Liver (tissue), 9 donors: ENCODE data around the gene CFDP1. TPM values are rescaled to one million over a fixed set of nuclear protein-coding genes. Genes with fewer than 3 reads are reported as not detected.

Experiments
- DNase-seq: peaks from one replicate; pipeline ENCODE4 v3.0.0-alpha.2; 2017; ENCODE audit warnings: low spot score
- H3K27ac ChIP-seq, 2 donors: one replicate each; pipeline ENCODE4 v1.7.0; 2013; ENCODE audit warnings: inconsistent platforms in 2 of 2, low read length in 2 of 2, control low read depth in 1 of 2, low read depth in 1 of 2, mild to moderate bottlenecking in 1 of 2
- H3K27me3 ChIP-seq, 4 donors: one replicate each; pipeline versions ENCODE4 v1.6.1 to v1.7.0; 2013; ENCODE audit warnings: low read length in 3 of 4, inconsistent platforms in 1 of 4, mild to moderate bottlenecking in 1 of 4, moderate library complexity in 1 of 4; ENCODE audit not compliant: control insufficient read depth in 4 of 4, insufficient read depth in 4 of 4
- H3K36me3 ChIP-seq, 4 donors: one replicate each; pipeline versions ENCODE4 v1.6.1 to v1.7.0; 2013; ENCODE audit warnings: low read length in 3 of 4, mild to moderate bottlenecking in 3 of 4, low read depth in 1 of 4, moderate library complexity in 1 of 4; ENCODE audit not compliant: control insufficient read depth in 4 of 4, insufficient read depth in 3 of 4
- H3K4me1 ChIP-seq, 4 donors: one replicate each; pipeline versions ENCODE4 v1.6.1 to v1.7.0; 2013; ENCODE audit warnings: low read length in 3 of 4, mild to moderate bottlenecking in 3 of 4, moderate library complexity in 1 of 4; ENCODE audit not compliant: control insufficient read depth in 4 of 4, insufficient read depth in 4 of 4
- H3K4me3 ChIP-seq, 3 donors: one replicate each; pipeline versions ENCODE4 v1.6.1 to v1.7.0; 2013; ENCODE audit warnings: low read length in 3 of 3, control low read depth in 1 of 3, low read depth in 1 of 3, mild to moderate bottlenecking in 1 of 3
- H3K9ac ChIP-seq, 2 donors: one replicate each; pipeline ENCODE4 v1.7.0; 2013; ENCODE audit warnings: low read length in 2 of 2, mild to moderate bottlenecking in 2 of 2, moderate library complexity in 2 of 2, control low read depth in 1 of 2, low read depth in 1 of 2
- H3K9me3 ChIP-seq, 4 donors: one replicate each; pipeline versions ENCODE4 v1.6.1 to v1.7.0; 2013; ENCODE audit warnings: low read length in 3 of 4; ENCODE audit not compliant: control insufficient read depth in 4 of 4
- ATF3 ChIP-seq: IDR thresholded peaks from 2 replicates; pipeline ENCODE4 v1.6.1; 2016; ENCODE audit warnings: antibody characterized with exemption
- CTCF ChIP-seq: fragments of 150-350 bp; IDR thresholded peaks from 2 replicates; pipeline ENCODE4 v1.5.1; 2017; ENCODE audit warnings: improper control_type of control experiment, low read depth, low read length; ENCODE audit not compliant: missing input control
- EGR1 ChIP-seq, 2 donors: IDR thresholded peaks; 2 replicates each; pipeline ENCODE4 v1.6.1; 2016 to 2018; ENCODE audit warnings: antibody characterized with exemption in 2 of 2, low read depth in 2 of 2
- FOXA1 ChIP-seq: IDR thresholded peaks from 2 replicates; pipeline ENCODE4 v1.6.1; 2016; ENCODE audit warnings: antibody characterized with exemption
- FOXA2 ChIP-seq: IDR thresholded peaks from 2 replicates; pipeline ENCODE4 v1.6.1; 2016; ENCODE audit warnings: antibody characterized with exemption
- GABPA ChIP-seq, 2 donors: IDR thresholded peaks in 1 of 2; conservative IDR thresholded peaks in 1 of 2; 2 replicates each; pipeline ENCODE4 v1.6.1; 2016; ENCODE audit warnings: antibody characterized with exemption in 2 of 2, mild to moderate bottlenecking in 1 of 2, moderate library complexity in 1 of 2
- HNF4A ChIP-seq, 2 donors: conservative IDR thresholded peaks; 2 replicates each; pipeline ENCODE4 v1.6.1; 2016; ENCODE audit warnings: antibody characterized with exemption in 2 of 2, mild to moderate bottlenecking in 2 of 2
- HNF4G ChIP-seq: IDR thresholded peaks from 2 replicates; pipeline ENCODE4 v1.6.1; 2016; ENCODE audit warnings: antibody characterized with exemption
- JUND ChIP-seq, 2 donors: IDR thresholded peaks; 2 replicates each; pipeline ENCODE4 v1.6.1; 2016; ENCODE audit warnings: antibody characterized with exemption in 2 of 2
- MAX ChIP-seq: IDR thresholded peaks from 2 replicates; pipeline ENCODE4 v1.6.1; 2016; ENCODE audit warnings: antibody characterized with exemption
- NR2F2 ChIP-seq: IDR thresholded peaks from 2 replicates; pipeline ENCODE4 v1.6.1; 2016; ENCODE audit warnings: antibody characterized with exemption
- RAD21 ChIP-seq, 2 donors: IDR thresholded peaks; 2 replicates each; pipeline ENCODE4 v1.6.1; 2016; ENCODE audit warnings: antibody characterized with exemption in 2 of 2, mild to moderate bottlenecking in 2 of 2
- RXRA ChIP-seq, 2 donors: IDR thresholded peaks; 2 replicates each; pipeline ENCODE4 v1.6.1; 2017 to 2018; ENCODE audit warnings: antibody characterized with exemption in 2 of 2, mild to moderate bottlenecking in 1 of 2
- SP1 ChIP-seq: IDR thresholded peaks from 2 replicates; pipeline ENCODE4 v1.6.1; 2018; ENCODE audit warnings: antibody characterized with exemption, mild to moderate bottlenecking
- TAF1 ChIP-seq: conservative IDR thresholded peaks from 2 replicates; pipeline ENCODE4 v1.6.1; 2016; ENCODE audit warnings: antibody characterized with exemption, mild to moderate bottlenecking
- YY1 ChIP-seq: IDR thresholded peaks from 2 replicates; pipeline ENCODE4 v1.6.1; 2016; ENCODE audit warnings: antibody characterized with exemption, mild to moderate bottlenecking
- ZBTB33 ChIP-seq: IDR thresholded peaks from 2 replicates; pipeline ENCODE4 v1.6.1; 2016; ENCODE audit warnings: antibody characterized with exemption
- WGBS: extraction: QIAGEN DNeasy Blood & Tissue Kit; methylation state at CpG from one replicate; pipeline ENCODE4 v1.1.7; 2013; 5-methylcytosine and 5-hydroxymethylcytosine counted together
- polyA plus RNA-seq, 2 donors: library from polyadenylated mRNA; stranded (reverse) in 1 of 2; unstranded in 1 of 2; fragments of 200-250 nt in 1 of 2; fragments of >200 nt in 1 of 2; fragmentation: Nextera tagmentation in 1 of 2; extraction: Ambion mirVana in 1 of 2; gene quantifications; one replicate each; pipeline versions ENCODE4 v1.2.1 to v1.2.3, GENCODE V29; 2013 to 2015
- total RNA-seq, 2 donors: library from RNA; depleted of rRNA; stranded (reverse); fragments of >200 nt; gene quantifications; one replicate each; pipeline ENCODE4 v1.2.3, GENCODE V29; 2014
- TF ChIP-seq, protein P1 (sequence below): IDR thresholded peaks from 2 replicates; pipeline ENCODE4 v1.6.1; 2016; ENCODE audit warnings: antibody characterized with exemption, mild to moderate bottlenecking
- donor health status: healthy.
- donor health status: healthy.
- donor health status: healthy.
- donor health status: healthy.
- donor health status: healthy.

The CFDP1 gene
- total and polyA plus RNA-seq, 4 donors = 20.5 to 49.2 (median 33.9) TPM

DNA sequence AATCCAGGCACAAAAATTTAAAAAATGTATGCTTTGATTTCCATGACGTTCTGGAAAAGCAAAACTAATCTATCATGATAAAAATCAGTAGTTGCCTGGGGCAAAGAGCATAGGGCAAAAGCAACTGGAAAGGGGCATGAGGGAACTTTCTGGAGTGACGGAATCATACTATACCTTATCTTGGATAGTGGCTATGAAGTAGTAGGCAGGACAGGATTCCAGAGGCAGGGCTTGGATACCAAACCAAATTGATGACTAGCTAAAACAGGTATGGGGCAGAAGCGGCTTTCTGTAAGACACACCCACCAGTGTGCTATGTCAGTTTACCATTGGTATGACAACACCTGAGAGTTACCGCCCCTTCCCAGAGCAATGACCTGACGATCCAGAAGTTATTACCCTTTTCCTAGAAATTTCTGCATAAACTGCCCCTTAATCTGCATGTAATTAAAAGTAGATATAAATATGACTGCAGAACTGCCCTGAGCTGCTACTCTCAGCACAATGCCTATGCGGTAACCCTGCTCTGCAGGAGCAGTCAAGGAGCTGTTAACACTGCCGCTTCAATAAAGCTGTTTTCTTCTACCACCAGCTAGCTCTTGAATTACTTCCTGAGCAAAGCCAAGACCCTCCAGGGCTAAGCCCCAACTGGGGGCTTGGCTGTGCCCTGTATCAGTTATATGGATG lies 56.7 kb downstream of the CFDP1 start:
- H3K9me3 ChIP-seq = no peaks in the 10 kb centered on the region
- peaks cover 0 to 3% (median 0%) of the 10 kb centered on the region in 4 donors for H3K36me3 ChIP-seq
- H3K4me3 ChIP-seq = no peak overlapping the region
- no peak overlapping the region for H3K9ac ChIP-seq
- DNase-seq = no peak
- 48% methylated on average over 7 of the region's 7 CpGs for WGBS
- H3K27me3 ChIP-seq = no peaks in the 10 kb centered on the region
- peaks cover 2 to 29% (median 23%) of the 10 kb centered on the region in 4 donors for H3K4me1 ChIP-seq
- peak overlapping the region; percentile 34 to 75 for H3K27ac ChIP-seq
- no peak for TF ChIP-seq CTCF
- TF ChIP-seq EGR1 (IDR thresholded peaks at IDR 0.05; ENCODE audit: low read depth in 2 of 2) = peak in 1 of 2 donors; percentile 57
- TF ChIP-seq FOXA2 = no peak
- no peak for TF ChIP-seq YY1
- no peak for TF ChIP-seq FOXA1
- peak; percentile 31 for TF ChIP-seq ZBTB33
- peak; percentile 58 to 80 for TF ChIP-seq HNF4A (conservative IDR thresholded peaks at IDR 0.05)
- TF ChIP-seq GABPA (IDR thresholded peaks at IDR 0.05 in 1 of 2, conservative IDR thresholded peaks at IDR 0.05 in 1 of 2) = no peak
- peak in 1 of 2 donors; percentile 30 for TF ChIP-seq JUND (IDR thresholded peaks at IDR 0.05)
- TF ChIP-seq TAF1 = no peak
- TF ChIP-seq SP1 = peak; percentile 56
- no peak for TF ChIP-seq ATF3
- TF ChIP-seq NR2F2 = no peak
- TF ChIP-seq, protein P1, sequence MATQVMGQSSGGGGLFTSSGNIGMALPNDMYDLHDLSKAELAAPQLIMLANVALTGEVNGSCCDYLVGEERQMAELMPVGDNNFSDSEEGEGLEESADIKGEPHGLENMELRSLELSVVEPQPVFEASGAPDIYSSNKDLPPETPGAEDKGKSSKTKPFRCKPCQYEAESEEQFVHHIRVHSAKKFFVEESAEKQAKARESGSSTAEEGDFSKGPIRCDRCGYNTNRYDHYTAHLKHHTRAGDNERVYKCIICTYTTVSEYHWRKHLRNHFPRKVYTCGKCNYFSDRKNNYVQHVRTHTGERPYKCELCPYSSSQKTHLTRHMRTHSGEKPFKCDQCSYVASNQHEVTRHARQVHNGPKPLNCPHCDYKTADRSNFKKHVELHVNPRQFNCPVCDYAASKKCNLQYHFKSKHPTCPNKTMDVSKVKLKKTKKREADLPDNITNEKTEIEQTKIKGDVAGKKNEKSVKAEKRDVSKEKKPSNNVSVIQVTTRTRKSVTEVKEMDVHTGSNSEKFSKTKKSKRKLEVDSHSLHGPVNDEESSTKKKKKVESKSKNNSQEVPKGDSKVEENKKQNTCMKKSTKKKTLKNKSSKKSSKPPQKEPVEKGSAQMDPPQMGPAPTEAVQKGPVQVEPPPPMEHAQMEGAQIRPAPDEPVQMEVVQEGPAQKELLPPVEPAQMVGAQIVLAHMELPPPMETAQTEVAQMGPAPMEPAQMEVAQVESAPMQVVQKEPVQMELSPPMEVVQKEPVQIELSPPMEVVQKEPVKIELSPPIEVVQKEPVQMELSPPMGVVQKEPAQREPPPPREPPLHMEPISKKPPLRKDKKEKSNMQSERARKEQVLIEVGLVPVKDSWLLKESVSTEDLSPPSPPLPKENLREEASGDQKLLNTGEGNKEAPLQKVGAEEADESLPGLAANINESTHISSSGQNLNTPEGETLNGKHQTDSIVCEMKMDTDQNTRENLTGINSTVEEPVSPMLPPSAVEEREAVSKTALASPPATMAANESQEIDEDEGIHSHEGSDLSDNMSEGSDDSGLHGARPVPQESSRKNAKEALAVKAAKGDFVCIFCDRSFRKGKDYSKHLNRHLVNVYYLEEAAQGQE = no peak
- TF ChIP-seq MAX = no peak
- no peak for TF ChIP-seq HNF4G
- peak; percentile 73 to 80 for TF ChIP-seq RXRA (IDR thresholded peaks at IDR 0.05)
- no peak for TF ChIP-seq RAD21 (IDR thresholded peaks at IDR 0.05)
